SIG-M5 treated with dmso at 0.1 percent for 504 hours (cell line): ENCODE measurements around the gene ALG2.
"Not testable (repeated sequence)": the region's sequence is repeated elsewhere in the genome, so short reads cannot be mapped to it uniquely, and the experiment has no call there.

Source experiments
- DNase-seq: peaks from one replicate; lab custom pipeline; 2025; ENCODE audit not compliant: unreplicated experiment; lab: John Stamatoyannopoulos, UW

The ALG2 gene

GRCh38 chr9:99238331-99238730 lies 16.6 kb upstream of the ALG2 start:
- DNase-seq: no peak

GRCh38 chr9:99237849-99238248 lies 16.1 kb upstream of the ALG2 start:
- not testable (repeated sequence) for DNase-seq

- no peak for DNase-seq
Observed at GRCh38 chr9:99237356-99237755, 15.6 kb upstream of the ALG2 start.

GRCh38 chr9:99235926-99236634 lies 14.3 kb upstream of the ALG2 start:
- DNase-seq: no peak

- no peak for DNase-seq
Observed at GRCh38 chr9:99235069-99235468, 13.3 kb upstream of the ALG2 start.

GRCh38 chr9:99234618-99235017 lies 12.9 kb upstream of the ALG2 start:
- no peak for DNase-seq

GRCh38 chr9:99231711-99232110 lies 10.0 kb upstream of the ALG2 start:
- no peak for DNase-seq

GRCh38 chr9:99230206-99230605 lies 8.5 kb upstream of the ALG2 start:
- no peak for DNase-seq

GRCh38 chr9:99226054-99226453 lies 4.3 kb upstream of the ALG2 start:
- no peak for DNase-seq

- DNase-seq: no peak
Observed at GRCh38 chr9:99224445-99224844, 2.7 kb upstream of the ALG2 start.

GRCh38 chr9:99222416-99223270 lies 901 bp upstream of the ALG2 start:
- DNase-seq: no peak

- no peak for DNase-seq
Observed at GRCh38 chr9:99221266-99221620, 499 bp downstream of the ALG2 start.

GRCh38 chr9:99220011-99220410 lies 1.7 kb downstream of the ALG2 start:
- DNase-seq: no peak

GRCh38 chr9:99216073-99216472 lies 5.7 kb downstream of the ALG2 start:
- DNase-seq: no peak

GRCh38 chr9:99213197-99213596 lies 8.5 kb downstream of the ALG2 start:
- DNase-seq: no peak

- no peak for DNase-seq
Observed at GRCh38 chr9:99211746-99212145, 10.0 kb downstream of the ALG2 start.

- peak; percentile 35 for DNase-seq
Observed at GRCh38 chr9:99210572-99210971, 11.2 kb downstream of the ALG2 start.

- no peak for DNase-seq
Observed at GRCh38 chr9:99201603-99202002, 20.1 kb downstream of the ALG2 start.

GRCh38 chr9:99199938-99200539 lies 21.7 kb downstream of the ALG2 start:
- DNase-seq: no peak

GRCh38 chr9:99197987-99198386 lies 23.8 kb downstream of the ALG2 start:
- DNase-seq: no peak

GRCh38 chr9:99197124-99197630 lies 24.6 kb downstream of the ALG2 start:
- DNase-seq: no peak

GRCh38 chr9:99196484-99196883 lies 25.3 kb downstream of the ALG2 start:
- DNase-seq: not testable (repeated sequence)
